ENCODE measurements around the gene RAPGEF2. TPM values are rescaled to one million over a fixed set of nuclear protein-coding genes. Genes with fewer than 3 reads are reported as not detected.

The RAPGEF2 gene
- total RNA-seq, 1 experiment from 2014 or later: 23.8 TPM

DNA sequence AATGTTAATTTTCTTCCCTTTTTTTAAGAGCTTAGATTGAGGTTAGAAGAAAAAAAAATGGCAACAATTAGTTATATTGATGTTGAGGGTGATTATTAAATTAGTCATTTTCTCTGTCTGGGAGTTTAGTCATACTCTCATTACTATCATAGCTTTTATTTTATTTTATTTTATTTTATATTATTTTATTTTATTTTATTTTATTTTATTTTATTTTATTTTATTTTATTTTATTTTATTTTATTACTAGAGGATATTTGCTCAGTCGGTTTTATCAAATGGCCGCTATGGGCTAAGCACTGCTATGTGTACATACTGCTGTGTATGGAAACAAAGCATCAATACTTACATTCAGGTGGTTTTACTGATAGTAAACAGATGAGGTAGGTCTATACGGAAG is 239.5 kb downstream of the RAPGEF2 start:
- Mint-ChIP-seq H3K27ac (ENCODE audit: unreplicated experiment) (no peak overlapping the region), H3K36me3 (ENCODE audit: insufficient read depth, unreplicated experiment) (no peaks in the 10 kb centered on the region), H3K27me3 (ENCODE audit: unreplicated experiment) (no peaks in the 10 kb centered on the region), H3K4me3 (ENCODE audit: low read depth, unreplicated experiment) (no peak overlapping the region), H3K9me3 (ENCODE audit: low read depth, unreplicated experiment) (no peaks in the 10 kb centered on the region), H3K4me1 (ENCODE audit: low read depth, unreplicated experiment) (no peaks in the 10 kb centered on the region)
- TF ChIP-seq, protein P1, sequence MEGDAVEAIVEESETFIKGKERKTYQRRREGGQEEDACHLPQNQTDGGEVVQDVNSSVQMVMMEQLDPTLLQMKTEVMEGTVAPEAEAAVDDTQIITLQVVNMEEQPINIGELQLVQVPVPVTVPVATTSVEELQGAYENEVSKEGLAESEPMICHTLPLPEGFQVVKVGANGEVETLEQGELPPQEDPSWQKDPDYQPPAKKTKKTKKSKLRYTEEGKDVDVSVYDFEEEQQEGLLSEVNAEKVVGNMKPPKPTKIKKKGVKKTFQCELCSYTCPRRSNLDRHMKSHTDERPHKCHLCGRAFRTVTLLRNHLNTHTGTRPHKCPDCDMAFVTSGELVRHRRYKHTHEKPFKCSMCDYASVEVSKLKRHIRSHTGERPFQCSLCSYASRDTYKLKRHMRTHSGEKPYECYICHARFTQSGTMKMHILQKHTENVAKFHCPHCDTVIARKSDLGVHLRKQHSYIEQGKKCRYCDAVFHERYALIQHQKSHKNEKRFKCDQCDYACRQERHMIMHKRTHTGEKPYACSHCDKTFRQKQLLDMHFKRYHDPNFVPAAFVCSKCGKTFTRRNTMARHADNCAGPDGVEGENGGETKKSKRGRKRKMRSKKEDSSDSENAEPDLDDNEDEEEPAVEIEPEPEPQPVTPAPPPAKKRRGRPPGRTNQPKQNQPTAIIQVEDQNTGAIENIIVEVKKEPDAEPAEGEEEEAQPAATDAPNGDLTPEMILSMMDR (IDR thresholded peaks at IDR 0.05; ENCODE audit: unreplicated experiment): no peak
- intact Hi-C loops (cut with micrococcal nuclease; ENCODE audit: unreplicated experiment): no loop called here
- no peak for DNase-seq
- BruUV-seq (replicated peaks): no TSS peak
- CTCF ChIA-PET: no interaction called here

DNA sequence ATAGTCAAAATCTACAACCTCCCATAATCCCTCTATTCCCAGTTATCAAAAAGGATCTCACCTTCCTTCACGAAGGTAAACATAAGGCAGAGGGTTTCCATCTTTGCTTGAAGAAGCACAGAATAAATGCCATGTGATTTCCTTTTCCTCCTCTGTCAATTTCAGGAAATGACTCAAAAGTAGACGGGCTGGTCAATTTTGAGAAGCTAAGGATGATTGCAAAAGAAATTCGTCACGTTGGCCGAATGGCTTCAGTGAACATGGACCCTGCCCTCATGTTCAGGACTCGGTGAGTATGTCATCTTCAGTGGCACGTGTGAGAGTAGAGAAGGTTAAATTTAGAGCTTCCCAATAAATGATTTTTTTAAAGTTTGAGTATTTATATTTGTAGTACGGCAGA is 240.2 kb downstream of the RAPGEF2 start:
- no peaks in the 10 kb centered on the region for H3K4me1 Mint-ChIP-seq (ENCODE audit: low read depth, unreplicated experiment)
- no peak overlapping the region for H3K27ac Mint-ChIP-seq (ENCODE audit: unreplicated experiment)
- H3K9me3 Mint-ChIP-seq (ENCODE audit: low read depth, unreplicated experiment): no peaks in the 10 kb centered on the region
- no peak for DNase-seq
- CTCF ChIA-PET: no interaction called here
- BruUV-seq (replicated peaks): no TSS peak
- intact Hi-C loops (cut with micrococcal nuclease; ENCODE audit: unreplicated experiment): no loop called here
- TF ChIP-seq, protein P1 (IDR thresholded peaks at IDR 0.05; ENCODE audit: unreplicated experiment): no peak
- H3K27me3 Mint-ChIP-seq (ENCODE audit: unreplicated experiment): no peaks in the 10 kb centered on the region
- no peaks in the 10 kb centered on the region for H3K36me3 Mint-ChIP-seq (ENCODE audit: insufficient read depth, unreplicated experiment)
- H3K4me3 Mint-ChIP-seq (ENCODE audit: low read depth, unreplicated experiment): no peak overlapping the region

DNA sequence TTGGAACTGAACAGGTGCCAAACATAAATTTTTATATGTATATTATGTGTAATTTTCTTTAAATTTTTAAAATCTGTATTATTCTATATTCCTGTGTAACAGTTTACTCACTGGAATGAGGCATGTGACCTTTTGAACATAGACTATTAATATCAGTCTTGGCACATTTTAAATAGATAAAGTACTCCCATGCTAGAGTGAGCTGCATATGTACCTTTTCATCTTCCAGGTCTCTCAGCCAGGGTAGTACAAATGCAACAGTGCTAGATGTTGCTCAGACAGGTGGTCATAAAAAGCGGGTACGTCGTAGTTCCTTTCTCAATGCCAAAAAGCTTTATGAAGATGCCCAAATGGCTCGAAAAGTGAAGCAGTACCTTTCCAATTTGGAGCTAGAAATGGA is 242.0 kb downstream of the RAPGEF2 start:
- Mint-ChIP-seq H3K36me3 (ENCODE audit: insufficient read depth, unreplicated experiment) (no peaks in the 10 kb centered on the region), H3K27me3 (ENCODE audit: unreplicated experiment) (no peaks in the 10 kb centered on the region), H3K4me3 (ENCODE audit: low read depth, unreplicated experiment) (no peak overlapping the region), H3K4me1 (ENCODE audit: low read depth, unreplicated experiment) (no peaks in the 10 kb centered on the region), H3K9me3 (ENCODE audit: low read depth, unreplicated experiment) (no peaks in the 10 kb centered on the region), H3K27ac (ENCODE audit: unreplicated experiment) (no peak overlapping the region)
- intact Hi-C loops (cut with micrococcal nuclease; ENCODE audit: unreplicated experiment): no loop called here
- CTCF ChIA-PET: no interaction called here
- TF ChIP-seq, protein P1 (IDR thresholded peaks at IDR 0.05; ENCODE audit: unreplicated experiment): no peak
- BruUV-seq (replicated peaks): no TSS peak
- no peak for DNase-seq

DNA sequence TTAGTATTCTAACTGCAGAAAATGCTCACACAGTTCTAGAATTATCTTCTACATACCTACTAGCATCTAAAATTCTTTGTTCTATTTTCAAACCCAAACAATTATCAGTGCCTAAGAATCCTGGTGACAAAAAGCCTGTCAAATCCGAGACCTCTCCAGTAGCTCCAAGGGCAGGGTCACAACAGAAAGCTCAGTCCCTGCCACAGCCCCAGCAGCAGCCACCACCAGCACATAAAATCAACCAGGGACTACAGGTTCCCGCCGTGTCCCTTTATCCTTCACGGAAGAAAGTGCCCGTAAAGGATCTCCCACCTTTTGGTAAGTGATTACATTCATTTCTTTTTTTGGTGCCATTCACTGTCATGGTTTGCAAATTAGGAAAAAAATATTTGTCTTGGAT is 243.8 kb downstream of the RAPGEF2 start:
- TF ChIP-seq, protein P1 (IDR thresholded peaks at IDR 0.05; ENCODE audit: unreplicated experiment): no peak
- no peak overlapping the region for H3K4me3 Mint-ChIP-seq (ENCODE audit: low read depth, unreplicated experiment)
- CTCF ChIA-PET: no interaction called here
- BruUV-seq (replicated peaks): no TSS peak
- DNase-seq: no peak
- no peaks in the 10 kb centered on the region for H3K4me1 Mint-ChIP-seq (ENCODE audit: low read depth, unreplicated experiment)
- H3K36me3 Mint-ChIP-seq (ENCODE audit: insufficient read depth, unreplicated experiment): no peaks in the 10 kb centered on the region
- H3K27me3 Mint-ChIP-seq (ENCODE audit: unreplicated experiment): no peaks in the 10 kb centered on the region
- H3K9me3 Mint-ChIP-seq (ENCODE audit: low read depth, unreplicated experiment): no peaks in the 10 kb centered on the region
- H3K27ac Mint-ChIP-seq (ENCODE audit: unreplicated experiment): no peak overlapping the region
- intact Hi-C loops (cut with micrococcal nuclease; ENCODE audit: unreplicated experiment): no loop called here

DNA sequence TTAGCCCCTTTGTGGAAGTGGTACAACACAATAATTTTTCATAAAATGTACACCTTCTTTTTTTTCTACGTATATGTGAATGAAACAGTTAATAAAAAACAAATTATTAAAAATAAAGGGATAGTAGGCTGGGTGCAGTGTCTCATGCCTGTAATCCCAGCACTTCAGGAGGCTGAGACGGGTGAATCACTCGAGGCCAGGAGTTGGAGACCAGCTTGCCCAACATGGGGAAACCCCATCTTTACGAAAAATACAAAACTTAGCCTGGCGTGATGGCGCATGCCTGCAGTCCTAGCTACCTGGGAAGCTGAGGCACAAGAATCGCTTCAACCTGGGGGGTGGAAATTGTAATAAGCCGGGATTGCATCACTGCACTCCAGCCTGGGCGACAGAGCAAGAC is 244.9 kb downstream of the RAPGEF2 start:
- CTCF ChIA-PET: no interaction called here
- no TSS peak for BruUV-seq (replicated peaks)
- no peaks in the 10 kb centered on the region for H3K4me1 Mint-ChIP-seq (ENCODE audit: low read depth, unreplicated experiment)
- no peaks in the 10 kb centered on the region for H3K36me3 Mint-ChIP-seq (ENCODE audit: insufficient read depth, unreplicated experiment)
- no peak for DNase-seq
- no peak overlapping the region for H3K27ac Mint-ChIP-seq (ENCODE audit: unreplicated experiment)
- intact Hi-C loops (cut with micrococcal nuclease; ENCODE audit: unreplicated experiment): no loop called here
- H3K4me3 Mint-ChIP-seq (ENCODE audit: low read depth, unreplicated experiment): no peak overlapping the region
- H3K27me3 Mint-ChIP-seq (ENCODE audit: unreplicated experiment): no peaks in the 10 kb centered on the region
- TF ChIP-seq, protein P1 (IDR thresholded peaks at IDR 0.05; ENCODE audit: unreplicated experiment): no peak
- H3K9me3 Mint-ChIP-seq (ENCODE audit: low read depth, unreplicated experiment): no peaks in the 10 kb centered on the region
